Measurements from ENCODE around the gene HBG1. TPM values are rescaled to one million over a fixed set of nuclear protein-coding genes. Genes with fewer than 3 reads are reported as not detected.

Gene HBG1
- total RNA-seq, 1 donor from 2014 or later = not detected

DNA sequence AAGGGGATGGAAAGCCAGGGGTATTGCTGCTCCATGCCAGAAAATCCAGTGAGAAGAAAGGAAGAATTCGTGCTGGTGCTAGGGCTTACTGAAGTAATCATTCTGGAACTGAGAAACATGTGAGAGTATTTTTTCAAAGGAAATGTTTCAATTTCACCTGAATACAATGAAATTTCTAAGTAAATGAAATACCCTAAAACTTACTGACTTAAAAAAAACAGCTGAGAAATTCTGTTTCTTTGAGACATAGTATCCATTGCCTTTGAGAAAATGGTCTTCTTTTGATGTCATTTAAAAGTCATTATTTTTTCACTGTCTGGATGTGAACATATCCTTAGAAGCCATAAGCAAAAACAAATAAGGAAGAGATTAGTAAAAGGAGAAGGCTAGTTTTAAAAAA is 49.1 kb downstream of the HBG1 start, which contains the start of gene OR51V1:
Gene OR51V1 (minus strand): TSS at position 101 of the 400 bp plus-strand sequence. CDS start 0 bp downstream, at position 101.
- H3K4me3 ChIP-seq (ENCODE audit: insufficient read depth, low read depth, low read length) = no peak within 1 kb of the TSS
- TF ChIP-seq, protein P1, sequence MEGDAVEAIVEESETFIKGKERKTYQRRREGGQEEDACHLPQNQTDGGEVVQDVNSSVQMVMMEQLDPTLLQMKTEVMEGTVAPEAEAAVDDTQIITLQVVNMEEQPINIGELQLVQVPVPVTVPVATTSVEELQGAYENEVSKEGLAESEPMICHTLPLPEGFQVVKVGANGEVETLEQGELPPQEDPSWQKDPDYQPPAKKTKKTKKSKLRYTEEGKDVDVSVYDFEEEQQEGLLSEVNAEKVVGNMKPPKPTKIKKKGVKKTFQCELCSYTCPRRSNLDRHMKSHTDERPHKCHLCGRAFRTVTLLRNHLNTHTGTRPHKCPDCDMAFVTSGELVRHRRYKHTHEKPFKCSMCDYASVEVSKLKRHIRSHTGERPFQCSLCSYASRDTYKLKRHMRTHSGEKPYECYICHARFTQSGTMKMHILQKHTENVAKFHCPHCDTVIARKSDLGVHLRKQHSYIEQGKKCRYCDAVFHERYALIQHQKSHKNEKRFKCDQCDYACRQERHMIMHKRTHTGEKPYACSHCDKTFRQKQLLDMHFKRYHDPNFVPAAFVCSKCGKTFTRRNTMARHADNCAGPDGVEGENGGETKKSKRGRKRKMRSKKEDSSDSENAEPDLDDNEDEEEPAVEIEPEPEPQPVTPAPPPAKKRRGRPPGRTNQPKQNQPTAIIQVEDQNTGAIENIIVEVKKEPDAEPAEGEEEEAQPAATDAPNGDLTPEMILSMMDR (IDR thresholded peaks at IDR 0.05; ENCODE audit: insufficient read depth, low read depth, low read length) = no peak
- TF ChIP-seq EZH2 (IDR thresholded peaks at IDR 0.05; ENCODE audit: insufficient read depth, low read length) = no peak
- no peaks in the 10 kb centered on the region for H3K4me1 ChIP-seq (ENCODE audit: insufficient read depth, low read length)
- no peaks in the 10 kb centered on the region for H3K27me3 ChIP-seq (ENCODE audit: insufficient read depth, low read length)
- H2AFZ ChIP-seq (ENCODE audit: low read depth, low read length) = no peak within 1 kb of the TSS
- no peaks in the 10 kb centered on the region for H3K9me3 ChIP-seq (ENCODE audit: insufficient read depth, low read depth, low read length)
- no peaks in the 10 kb centered on the region for H3K79me2 ChIP-seq (ENCODE audit: insufficient read depth, low read length)
- DNase-seq (ENCODE audit: low read depth) (no peak), FAIRE-seq (no peak)
- no peaks in the 10 kb centered on the region for H4K20me1 ChIP-seq (ENCODE audit: insufficient read depth, low read length)
- Mint-ChIP-seq H3K9me3 (ENCODE audit: unreplicated experiment) (no peaks in the 10 kb centered on the region), H3K4me1 (ENCODE audit: low read depth, unreplicated experiment) (no peaks in the 10 kb centered on the region), H3K4me3 (ENCODE audit: unreplicated experiment) (no peak within 1 kb of the TSS), H3K27me3 (ENCODE audit: low read depth, unreplicated experiment) (no peaks in the 10 kb centered on the region), H3K36me3 (ENCODE audit: low read depth, unreplicated experiment) (no peaks in the 10 kb centered on the region), H3K27ac (ENCODE audit: unreplicated experiment) (no peak within 1 kb of the TSS)
- H3K27ac ChIP-seq (ENCODE audit: low read depth, low read length) = no peak within 1 kb of the TSS
- H3K36me3 ChIP-seq (ENCODE audit: insufficient read depth, low read length) = no peaks in the 10 kb centered on the region
- no peak within 1 kb of the TSS for H3K4me2 ChIP-seq (ENCODE audit: low read length)
- no peak within 1 kb of the TSS for H3K9ac ChIP-seq (ENCODE audit: low read length)

DNA sequence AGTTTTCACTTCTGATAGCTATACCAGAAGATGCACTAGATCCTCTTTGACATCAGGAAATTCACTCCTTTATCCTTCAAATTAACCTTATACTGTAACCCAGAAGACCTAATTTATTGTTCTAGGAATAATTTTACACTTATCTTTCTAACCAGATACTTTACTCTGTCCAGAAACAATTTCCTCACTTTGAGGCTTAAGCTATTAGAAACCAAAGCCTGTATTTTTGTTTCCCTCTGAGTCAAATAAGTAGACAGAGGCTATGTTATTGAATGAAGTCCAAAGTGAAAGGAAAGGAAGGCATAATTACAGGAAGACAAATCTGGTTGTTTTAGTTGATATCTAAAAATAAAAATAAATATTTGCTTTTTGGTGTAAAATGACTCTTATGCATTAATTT is 51.4 kb downstream of the HBG1 start:
- H3K27me3 Mint-ChIP-seq (ENCODE audit: low read depth, unreplicated experiment) = no peaks in the 10 kb centered on the region
- H3K9ac ChIP-seq (ENCODE audit: low read length) = no peak overlapping the region
- no peaks in the 10 kb centered on the region for H3K36me3 Mint-ChIP-seq (ENCODE audit: low read depth, unreplicated experiment)
- no peak overlapping the region for H3K4me3 Mint-ChIP-seq (ENCODE audit: unreplicated experiment)
- FAIRE-seq (no peak), DNase-seq (ENCODE audit: low read depth) (no peak)
- no peak overlapping the region for H3K4me2 ChIP-seq (ENCODE audit: low read length)
- no peaks in the 10 kb centered on the region for H3K27me3 ChIP-seq (ENCODE audit: insufficient read depth, low read length)
- no peaks in the 10 kb centered on the region for H3K4me1 ChIP-seq (ENCODE audit: insufficient read depth, low read length)
- no peaks in the 10 kb centered on the region for H3K79me2 ChIP-seq (ENCODE audit: insufficient read depth, low read length)
- H3K27ac Mint-ChIP-seq (ENCODE audit: unreplicated experiment) = no peak overlapping the region
- H3K36me3 ChIP-seq (ENCODE audit: insufficient read depth, low read length) = no peaks in the 10 kb centered on the region
- no peak overlapping the region for H3K4me3 ChIP-seq (ENCODE audit: insufficient read depth, low read depth, low read length)
- no peak overlapping the region for H2AFZ ChIP-seq (ENCODE audit: low read depth, low read length)
- H4K20me1 ChIP-seq (ENCODE audit: insufficient read depth, low read length) = no peaks in the 10 kb centered on the region
- no peaks in the 10 kb centered on the region for H3K9me3 ChIP-seq (ENCODE audit: insufficient read depth, low read depth, low read length)
- H3K27ac ChIP-seq (ENCODE audit: low read depth, low read length) = no peak overlapping the region
- no peaks in the 10 kb centered on the region for H3K4me1 Mint-ChIP-seq (ENCODE audit: low read depth, unreplicated experiment)
- no peak for TF ChIP-seq EZH2 (IDR thresholded peaks at IDR 0.05; ENCODE audit: insufficient read depth, low read length)
- TF ChIP-seq, protein P1 (IDR thresholded peaks at IDR 0.05; ENCODE audit: insufficient read depth, low read depth, low read length) = no peak
- H3K9me3 Mint-ChIP-seq (ENCODE audit: unreplicated experiment) = no peaks in the 10 kb centered on the region

Other genes with a start within 250 kb of the HBG1 start
- gene OR52J3, start 203.3 kb downstream of the HBG1 start, total RNA-seq = not detected in 2 replicates
- not detected in 2 replicates for gene OR52E2, start 190.2 kb downstream of the HBG1 start, total RNA-seq
- 0.31 TPM in 1 of 2 replicates, not detected in the other for gene OR52E1, start 180.3 kb downstream of the HBG1 start, total RNA-seq
- not detected in 2 replicates for gene OR52A5, start 111.5 kb downstream of the HBG1 start, total RNA-seq
- not detected in 2 replicates for gene OR52A1, start 95.1 kb downstream of the HBG1 start, total RNA-seq
- not detected in 2 replicates for gene OR51V1, start 49.2 kb downstream of the HBG1 start, total RNA-seq
- not detected in 2 replicates for gene HBB, start 22.8 kb downstream of the HBG1 start, total RNA-seq
- not detected in 2 replicates for gene HBD, start 15.4 kb downstream of the HBG1 start, total RNA-seq
- not detected in 2 replicates for gene HBG2, start 4.9 kb upstream of the HBG1 start, total RNA-seq
- gene HBE1, start 20.1 kb upstream of the HBG1 start, total RNA-seq = not detected in 2 replicates
- not detected in 2 replicates for gene OR51B4, start 52.1 kb upstream of the HBG1 start, total RNA-seq
- not detected in 2 replicates for gene OR51B2, start 74.4 kb upstream of the HBG1 start, total RNA-seq
- gene OR51B5, start 93.7 kb upstream of the HBG1 start, total RNA-seq = not detected in 2 replicates
- not detected in 2 replicates for gene OR51B6, start 101.7 kb upstream of the HBG1 start, total RNA-seq
- not detected in 2 replicates for gene OR51M1, start 134.0 kb upstream of the HBG1 start, total RNA-seq
- gene OR51Q1, start 172.3 kb upstream of the HBG1 start, total RNA-seq = not detected in 2 replicates
- not detected in 2 replicates for gene OR51I1, start 191.7 kb upstream of the HBG1 start, total RNA-seq
- not detected in 2 replicates for gene OR51I2, start 199.5 kb upstream of the HBG1 start, total RNA-seq
- gene OR52D1, start 238.8 kb upstream of the HBG1 start, total RNA-seq = not detected in 2 replicates

Data from astrocyte (in vitro differentiated cells and primary cell).